ENCODE results near the gene EIF1B.

GRCh38 chr3:40306336-40306735 lies 3.2 kb upstream of the EIF1B start:
- TF ChIP-seq CTCF (IDR thresholded peaks at IDR 0.05) (no peak), POLR2A (IDR thresholded peaks at IDR 0.05) (no peak), EP300 (IDR thresholded peaks at IDR 0.05) (no peak), POLR2AphosphoS5 (IDR thresholded peaks at IDR 0.05) (no peak)

Data from upper lobe of left lung (tissue), 4 donors.